ENCODE data around the gene PLA2G4D. TPM values are rescaled to one million over a fixed set of nuclear protein-coding genes. Genes with fewer than 3 reads are reported as not detected.

PLA2G4D gene
- total and polyA plus RNA-seq, 10 of the 15 experiments (the other 5 are each of a cell fraction or from before 2014, with no cell fraction given) = 0.03 TPM; not detected in 9

- TF ChIP-seq, protein P1, sequence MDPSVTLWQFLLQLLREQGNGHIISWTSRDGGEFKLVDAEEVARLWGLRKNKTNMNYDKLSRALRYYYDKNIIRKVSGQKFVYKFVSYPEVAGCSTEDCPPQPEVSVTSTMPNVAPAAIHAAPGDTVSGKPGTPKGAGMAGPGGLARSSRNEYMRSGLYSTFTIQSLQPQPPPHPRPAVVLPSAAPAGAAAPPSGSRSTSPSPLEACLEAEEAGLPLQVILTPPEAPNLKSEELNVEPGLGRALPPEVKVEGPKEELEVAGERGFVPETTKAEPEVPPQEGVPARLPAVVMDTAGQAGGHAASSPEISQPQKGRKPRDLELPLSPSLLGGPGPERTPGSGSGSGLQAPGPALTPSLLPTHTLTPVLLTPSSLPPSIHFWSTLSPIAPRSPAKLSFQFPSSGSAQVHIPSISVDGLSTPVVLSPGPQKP (IDR thresholded peaks at IDR 0.05; ENCODE audit: low read depth, low read length) = no peak
- no peak for TF ChIP-seq SMC3 (IDR thresholded peaks at IDR 0.05; ENCODE audit: borderline replicate concordance, low read length)
- TF ChIP-seq, protein P2, sequence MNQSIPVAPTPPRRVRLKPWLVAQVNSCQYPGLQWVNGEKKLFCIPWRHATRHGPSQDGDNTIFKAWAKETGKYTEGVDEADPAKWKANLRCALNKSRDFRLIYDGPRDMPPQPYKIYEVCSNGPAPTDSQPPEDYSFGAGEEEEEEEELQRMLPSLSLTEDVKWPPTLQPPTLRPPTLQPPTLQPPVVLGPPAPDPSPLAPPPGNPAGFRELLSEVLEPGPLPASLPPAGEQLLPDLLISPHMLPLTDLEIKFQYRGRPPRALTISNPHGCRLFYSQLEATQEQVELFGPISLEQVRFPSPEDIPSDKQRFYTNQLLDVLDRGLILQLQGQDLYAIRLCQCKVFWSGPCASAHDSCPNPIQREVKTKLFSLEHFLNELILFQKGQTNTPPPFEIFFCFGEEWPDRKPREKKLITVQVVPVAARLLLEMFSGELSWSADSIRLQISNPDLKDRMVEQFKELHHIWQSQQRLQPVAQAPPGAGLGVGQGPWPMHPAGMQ (IDR thresholded peaks at IDR 0.05; ENCODE audit: borderline replicate concordance) = no peak
- TF ChIP-seq PBX3 (IDR thresholded peaks at IDR 0.05; ENCODE audit: insufficient replicate concordance, low read depth, low read length) = no peak
Measured at GRCh38 chr15:42106288-42106687, 11.9 kb upstream of the PLA2G4D start (continued).

DNA sequence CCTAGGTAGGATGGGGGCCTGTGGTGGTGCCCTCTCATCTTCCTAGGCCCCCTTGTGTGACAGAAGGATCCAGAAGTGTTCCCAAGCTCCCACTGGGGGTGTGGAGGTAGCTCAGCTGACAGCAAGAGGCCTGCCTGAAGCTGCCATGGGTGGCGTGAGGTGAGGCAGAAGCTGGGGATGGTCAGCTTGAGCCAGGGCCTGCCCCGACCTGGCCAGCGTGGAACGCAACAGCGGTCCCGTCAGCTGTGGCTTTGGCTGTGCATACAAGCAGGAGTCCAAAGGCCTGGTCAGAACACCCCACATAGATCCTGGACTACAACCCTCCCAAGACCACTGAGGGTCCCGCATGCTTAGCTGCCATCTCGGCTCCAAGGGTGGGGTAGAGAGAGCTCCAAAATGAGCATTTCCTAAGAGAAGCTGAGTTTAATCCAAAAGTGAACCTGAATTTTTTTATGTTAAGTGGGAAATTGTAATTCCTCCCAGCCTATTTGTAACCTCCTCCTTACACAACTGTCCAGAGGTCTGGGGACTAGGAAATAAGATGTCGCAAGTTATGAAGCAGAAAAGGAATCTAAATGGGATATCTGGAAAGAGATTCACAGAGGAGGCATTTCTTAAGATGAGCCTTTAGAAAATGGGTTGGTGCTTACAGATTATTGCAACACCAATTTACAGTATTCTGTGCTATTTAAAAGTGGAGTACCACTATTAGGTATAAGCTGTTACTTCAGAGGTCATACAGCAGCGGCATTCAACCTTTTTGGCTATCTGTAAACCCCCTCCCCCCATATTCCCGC is 9.9 kb upstream of the PLA2G4D start:
- Histone ChIP-seq H3K79me2 (ENCODE audit: control insufficient read depth, insufficient read depth, low read length) (no peaks in the 10 kb centered on the region), H3K4me1 (ENCODE audit: control insufficient read depth, insufficient read depth, low read length) (no peaks in the 10 kb centered on the region; the same call in none of the 2 replicates), H3K4me2 (ENCODE audit: control insufficient read depth, insufficient read depth) (no peak overlapping the region), H3K36me3 (ENCODE audit: control insufficient read depth in 2 of 2, insufficient read depth in 2 of 2, low read length in 1 of 2) (no peaks in the 10 kb centered on the region), H4K20me1 (ENCODE audit: control insufficient read depth, insufficient read depth) (no peaks in the 10 kb centered on the region), H3K9me3 (replicated peaks; ENCODE audit: control insufficient read depth, insufficient read depth, low read length) (no peaks in the 10 kb centered on the region), H3K4me3 (no peak overlapping the region), H3K9ac (ENCODE audit: control insufficient read depth, insufficient read depth, low read length) (no peak overlapping the region), H2AFZ (ENCODE audit: control insufficient read depth, low read depth, low read length) (no peak overlapping the region), H3K27me3 (replicated peaks in 1 of 2; ENCODE audit: control insufficient read depth in 2 of 2, insufficient read depth in 2 of 2, low read length in 1 of 2) (no peaks in the 10 kb centered on the region; a peak in 1 of 4 replicates), H3K27ac (ENCODE audit: control insufficient read depth, insufficient read depth) (no peak overlapping the region)
- FAIRE-seq (no peak), DNase-seq (ENCODE audit: low read depth, low spot score) (no peak), ATAC-seq (no peak)
- in situ Hi-C loops (cut with MboI) = no loop called here
- CTCF ChIA-PET = interaction anchor here (0.9 kb wide), 1 partner anchor 21 kb away, joined by 3 read pairs; no protein-coding TSS in a partner anchor
- RAD21 ChIA-PET (ENCODE audit: unreplicated experiment) = no interaction called here
- WGBS (ENCODE audit: insufficient coverage, insufficient replicate concordance, low lambda C conversion rate, missing lambda C conversion rate) = 59% methylated on average over 11 of the region's 11 CpGs
- BruUV-seq (replicated peaks) = no TSS peak
- intact Hi-C loops (cut with micrococcal nuclease; ENCODE audit: unreplicated experiment) = no loop called here
- TF ChIP-seq JUND (IDR thresholded peaks at IDR 0.05; ENCODE audit: low read depth, low read length) (no peak), NFXL1 (IDR thresholded peaks at IDR 0.05; ENCODE audit: borderline replicate concordance) (no peak), SRF (IDR thresholded peaks at IDR 0.05; ENCODE audit: low read depth in 2 of 2, low read length in 2 of 2) (no peak)
- SMC1A ChIA-PET (ENCODE audit: uncharacterized antibody, unreplicated experiment) = interaction anchor here (0.6 to 0.7 kb wide), 2 partner anchors 281 to 1287 kb away, joined by 3 to 4 read pairs; no protein-coding TSS in a partner anchor
- POLR2A ChIA-PET = no interaction called here

Data from GM12878 (cell line).